A673 (cell line): ENCODE results near the gene ASNS.

Experiments
- CTCF ChIP-seq: fragments of 300-800, 200-600 bp; sonication (generic); conservative IDR thresholded peaks from 2 replicates; pipeline ENCODE4 v1.5.1; 2017; ENCODE audit warnings: low read depth, mild to moderate bottlenecking, antibody characterized with exemption, low read length, moderate library complexity, mixed read lengths
- EZH2 ChIP-seq: fragments of 200-600 bp; sonication (generic); IDR thresholded peaks from 2 replicates; pipeline ENCODE4 v1.6.1; 2017; ENCODE audit warnings: borderline replicate concordance, low read depth, mild to moderate bottlenecking, mixed read lengths, antibody characterized with exemption, low read length; ENCODE audit not compliant: poor library complexity, severe bottlenecking

GRCh38 chr7:97868788-97869187 lies 3.4 kb downstream of the ASNS start:
- TF ChIP-seq CTCF = no peak
- no peak for TF ChIP-seq EZH2
